Endothelial cell of umbilical vein (primary cell): ENCODE measurements around the gene FRY. TPM values are rescaled to one million over a fixed set of nuclear protein-coding genes. Genes with fewer than 3 reads are reported as not detected.

ENCODE experiments used
- BruUV-seq: library from RNA; stranded (reverse); fragments of 400-500 nt; replicated peaks from 2 replicates; lab custom pipeline; 2021; lab: Mats Ljungman, UMichigan
- CTCF ChIA-PET: fragments of 300-600, 350-600 bp; sonication (Branson Sonifier 250); formaldehyde crosslinking; loops from one replicate; lab custom pipeline; 2021; ENCODE audit warnings: antibody characterized with exemption, inconsistent platforms; lab: Charles Lee
- POLR2A ChIA-PET: fragments of 300-600, 350-600 bp; sonication (Branson Sonifier 250); formaldehyde crosslinking; loops from one replicate; lab custom pipeline; 2021; ENCODE audit warnings: antibody characterized with exemption, inconsistent platforms; lab: Charles Lee
- DNase-seq: peaks from one replicate; pipeline ENCODE4 v3.0.0-alpha.2; 2011; ENCODE audit warnings: low read depth, low spot score
- FAIRE-seq: peaks from 2 replicates; lab custom pipeline; 2011; peaks lifted over from hg19 to GRCh38; lab: Jason Lieb, UNC
- H2AFZ ChIP-seq: 2 replicates; pipeline ENCODE4 v1.6.0; 2012; ENCODE audit warnings: low read depth, low read length, control low read depth, inconsistent platforms
- H3K27ac ChIP-seq: 2 replicates; pipeline ENCODE4 v1.5.1; 2011; ENCODE audit warnings: low read depth, mild to moderate bottlenecking, control low read depth, low read length, moderate library complexity; ENCODE audit not compliant: insufficient read depth
- H3K27me3 ChIP-seq, 2 experiments: 2 replicates each; pipeline versions ENCODE4 v1.6.0 to v1.6.1; 2011; ENCODE audit warnings: low read length in 2 of 2, mixed read lengths in 1 of 2; ENCODE audit not compliant: control insufficient read depth in 2 of 2, insufficient read depth in 2 of 2
- H3K36me3 ChIP-seq, 2 experiments: 2 replicates in 1 of 2; 3 replicates in 1 of 2; pipeline ENCODE4 v1.5.1; 2011; ENCODE audit warnings: low read length in 2 of 2, mild to moderate bottlenecking in 1 of 2, moderate library complexity in 1 of 2; ENCODE audit not compliant: control insufficient read depth in 2 of 2, insufficient read depth in 2 of 2; ENCODE audit errors: extremely low read depth in 1 of 2
- H3K4me1 ChIP-seq: 3 replicates; pipeline ENCODE4 v1.5.1; 2011; ENCODE audit warnings: mild to moderate bottlenecking, low read length; ENCODE audit not compliant: control insufficient read depth, insufficient read depth; ENCODE audit errors: extremely low read depth
- H3K4me2 ChIP-seq: 2 replicates; pipeline ENCODE4 v1.6.1; 2011; ENCODE audit warnings: low read length, control low read depth, mixed read lengths; ENCODE audit not compliant: insufficient read depth
- H3K4me3 ChIP-seq, 3 experiments: fragments of 200-600 bp in 1 of 3; sonication (generic), shearing (Covaris generic) in 1 of 3; replicated peaks in 1 of 3; 2 replicates each; pipeline ENCODE4 v1.5.1; 2011 to 2016; ENCODE audit warnings: control low read depth in 3 of 3, low read length in 3 of 3, mild to moderate bottlenecking in 2 of 3, inconsistent platforms in 1 of 3, low read depth in 1 of 3, moderate library complexity in 1 of 3; ENCODE audit not compliant: insufficient read depth in 1 of 3
- H3K79me2 ChIP-seq: 2 replicates; pipeline ENCODE4 v1.6.0; 2012; ENCODE audit warnings: low read length, inconsistent platforms; ENCODE audit not compliant: control insufficient read depth, insufficient read depth
- H3K9ac ChIP-seq: replicated peaks from 2 replicates; pipeline ENCODE3; 2011; ENCODE audit warnings: low read length, control low read depth; ENCODE audit not compliant: insufficient read depth; ENCODE audit errors: extremely low read depth
- H3K9me1 ChIP-seq: replicated peaks from 3 replicates; pipeline ENCODE4 v1.6.0; 2011; ENCODE audit warnings: mild to moderate bottlenecking, low read length; ENCODE audit not compliant: control insufficient read depth, insufficient read depth; ENCODE audit errors: extremely low read depth
- H3K9me3 ChIP-seq: replicated peaks from 2 replicates; pipeline ENCODE4 v1.5.1; 2012; ENCODE audit warnings: low read length, inconsistent platforms; ENCODE audit not compliant: control insufficient read depth, insufficient read depth
- H4K20me1 ChIP-seq: replicated peaks from 2 replicates; pipeline ENCODE3; 2011; ENCODE audit warnings: mild to moderate bottlenecking, low read length; ENCODE audit not compliant: control insufficient read depth, insufficient read depth; ENCODE audit errors: extremely low read depth
- EZH2 ChIP-seq: IDR thresholded peaks from 2 replicates; pipeline ENCODE4 v1.6.1; 2012; ENCODE audit warnings: borderline replicate concordance, low read depth, mild to moderate bottlenecking, moderate library complexity, low read length, inconsistent platforms; ENCODE audit not compliant: severe bottlenecking
- FOS ChIP-seq: IDR thresholded peaks from 2 replicates; pipeline ENCODE4 v1.6.1; 2011; ENCODE audit warnings: mild to moderate bottlenecking, low read length, moderate library complexity, borderline replicate concordance; ENCODE audit not compliant: insufficient read depth
- GATA2 ChIP-seq: IDR thresholded peaks from 2 replicates; pipeline ENCODE4 v1.7.0; 2011; ENCODE audit warnings: low read depth, mild to moderate bottlenecking, moderate library complexity, mixed read lengths, low read length; ENCODE audit not compliant: insufficient read length, insufficient read depth
- JUN ChIP-seq: IDR thresholded peaks from 2 replicates; pipeline ENCODE4 v1.6.1; 2011; ENCODE audit warnings: borderline replicate concordance, low read depth; ENCODE audit not compliant: insufficient read length, insufficient read depth
- MAX ChIP-seq: IDR thresholded peaks from 2 replicates; pipeline ENCODE4 v1.6.1; 2011; ENCODE audit not compliant: insufficient read depth, insufficient read length
- MYC ChIP-seq: IDR thresholded peaks from one replicate; pipeline ENCODE4 v1.6.1; 2011; ENCODE audit warnings: mild to moderate bottlenecking, low read depth, low read length
- POLR2A ChIP-seq: IDR thresholded peaks from 2 replicates; pipeline ENCODE4 v1.6.1; 2012; ENCODE audit warnings: low read depth, mild to moderate bottlenecking, control low read depth, low read length
- POLR2AphosphoS5 ChIP-seq: IDR thresholded peaks from 2 replicates; pipeline ENCODE4 v1.6.1; 2012; ENCODE audit warnings: low read depth, mild to moderate bottlenecking, control low read depth, low read length, moderate library complexity; ENCODE audit not compliant: insufficient read depth
- dilution Hi-C: fragments of 300-500 bp; cut with MboI; formaldehyde crosslinking; loops from one replicate; pipeline ENCODE4 v1.15.0; 2019; ENCODE audit warnings: low sequenced_read_pairs; ENCODE audit not compliant: extremely low pct_ligation_motif_present
- intact Hi-C: fragments of 100-400 bp; cut with micrococcal nuclease; formaldehyde crosslinking; loops from one replicate; pipeline ENCODE4 v1.10.0; 2022
- polyA plus RNA-seq, 4 experiments: library from polyadenylated mRNA; depleted of rRNA in 3 of 4; stranded (reverse) in 3 of 4; unstranded in 1 of 4; fragments of >200 nt; gene quantifications; 2 replicates each; pipeline versions ENCODE4 v1.2.1 to v1.2.3, GENCODE V29; 2011 to 2012; ENCODE audit warnings: missing spikeins in 1 of 4
- total RNA-seq: library from RNA; stranded (reverse); gene quantifications from 2 replicates; pipeline ENCODE4 v1.2.3, GENCODE V29; 2021
- TF ChIP-seq, protein P1 (sequence below), 2 donors: IDR thresholded peaks; 1 replicate in 1 of 2; 2 replicates in 1 of 2; pipeline ENCODE4 v1.5.1; 2011; ENCODE audit warnings: low read length in 2 of 2, mild to moderate bottlenecking in 2 of 2, moderate library complexity in 2 of 2, control low read depth in 1 of 2, inconsistent platforms in 1 of 2, low read depth in 1 of 2; ENCODE audit not compliant: insufficient read depth in 1 of 2; ENCODE audit errors: extremely low read depth in 1 of 2

FRY gene
- total and polyA plus RNA-seq, 2 donors (not counting 3 experiments of a cell fraction or from before 2014, with no cell fraction given) = 57.3 to 75.8 TPM

DNA sequence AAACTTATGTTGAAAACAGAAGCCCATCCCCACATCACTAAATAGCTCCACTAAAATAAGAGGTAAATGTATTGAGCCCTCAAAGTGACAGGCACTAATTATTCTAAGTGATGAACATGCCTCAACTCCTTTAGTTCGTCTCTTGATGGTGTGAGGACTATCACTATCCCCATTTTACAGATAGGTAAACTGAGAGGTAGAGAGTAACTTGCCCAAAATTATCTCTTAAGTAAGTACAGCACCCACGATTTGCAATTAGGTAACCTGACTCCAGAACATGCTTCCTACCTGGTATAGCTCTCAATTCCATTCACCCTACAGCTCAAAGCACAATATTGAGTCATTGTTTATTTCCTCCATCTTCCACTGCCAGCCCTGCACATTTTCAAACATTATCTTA, 270.9 kb downstream of the FRY start:
- Histone ChIP-seq H4K20me1 (no peaks in the 10 kb centered on the region), H3K4me2 (no peak overlapping the region), H3K27ac (no peak overlapping the region), H3K4me3 (no peak overlapping the region), H3K9ac (no peak overlapping the region), H3K27me3 (no peaks in the 10 kb centered on the region), H3K9me1 (no peaks in the 10 kb centered on the region), H2AFZ (no peak overlapping the region), H3K4me1 (peaks cover 9% of the 10 kb centered on the region), H3K36me3 (no peaks in the 10 kb centered on the region), H3K79me2 (no peaks in the 10 kb centered on the region), H3K9me3 (no peaks in the 10 kb centered on the region)
- FAIRE-seq (no peak), DNase-seq (no peak)
- POLR2A ChIA-PET = no interaction called here
- no TSS peak for BruUV-seq
- intact Hi-C loops (no loop called here), dilution Hi-C loops (no loop called here)
- CTCF ChIA-PET = interaction anchor here (2.6 kb wide), 1 partner anchor 56 kb away, joined by 16 read pairs; no protein-coding TSS in a partner anchor
- TF ChIP-seq JUN (no peak), EZH2 (no peak), FOS (no peak), MYC (no peak), POLR2A (no peak), MAX (no peak), POLR2AphosphoS5 (no peak), GATA2 (no peak)
- TF ChIP-seq, protein P1, sequence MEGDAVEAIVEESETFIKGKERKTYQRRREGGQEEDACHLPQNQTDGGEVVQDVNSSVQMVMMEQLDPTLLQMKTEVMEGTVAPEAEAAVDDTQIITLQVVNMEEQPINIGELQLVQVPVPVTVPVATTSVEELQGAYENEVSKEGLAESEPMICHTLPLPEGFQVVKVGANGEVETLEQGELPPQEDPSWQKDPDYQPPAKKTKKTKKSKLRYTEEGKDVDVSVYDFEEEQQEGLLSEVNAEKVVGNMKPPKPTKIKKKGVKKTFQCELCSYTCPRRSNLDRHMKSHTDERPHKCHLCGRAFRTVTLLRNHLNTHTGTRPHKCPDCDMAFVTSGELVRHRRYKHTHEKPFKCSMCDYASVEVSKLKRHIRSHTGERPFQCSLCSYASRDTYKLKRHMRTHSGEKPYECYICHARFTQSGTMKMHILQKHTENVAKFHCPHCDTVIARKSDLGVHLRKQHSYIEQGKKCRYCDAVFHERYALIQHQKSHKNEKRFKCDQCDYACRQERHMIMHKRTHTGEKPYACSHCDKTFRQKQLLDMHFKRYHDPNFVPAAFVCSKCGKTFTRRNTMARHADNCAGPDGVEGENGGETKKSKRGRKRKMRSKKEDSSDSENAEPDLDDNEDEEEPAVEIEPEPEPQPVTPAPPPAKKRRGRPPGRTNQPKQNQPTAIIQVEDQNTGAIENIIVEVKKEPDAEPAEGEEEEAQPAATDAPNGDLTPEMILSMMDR (IDR thresholded peaks at IDR 0.05; ENCODE audit: extremely low read depth in 1 of 2, insufficient read depth in 1 of 2, low read depth in 1 of 2, low read length in 2 of 2) = no peak
